Measurements from ENCODE around the gene PDE11A. TPM values are rescaled to one million over a fixed set of nuclear protein-coding genes. Genes with fewer than 3 reads are reported as not detected.

The PDE11A gene
- total RNA-seq, 1 experiment from 2014 or later = not detected

GRCh38 chr2:178005756-178006155 lies 66.8 kb downstream of the PDE11A start:
- Mint-ChIP-seq H3K27ac (ENCODE audit: low read depth, unreplicated experiment) (no peak overlapping the region), H3K4me3 (ENCODE audit: unreplicated experiment) (no peak overlapping the region), H3K36me3 (ENCODE audit: insufficient read depth, unreplicated experiment) (no peaks in the 10 kb centered on the region), H3K27me3 (ENCODE audit: insufficient read depth, unreplicated experiment) (no peaks in the 10 kb centered on the region), H3K4me1 (ENCODE audit: insufficient read depth, unreplicated experiment) (no peaks in the 10 kb centered on the region), H3K9me3 (ENCODE audit: unreplicated experiment) (no peaks in the 10 kb centered on the region)
- BruUV-seq (replicated peaks) = no TSS peak
- TF ChIP-seq CTCF (IDR thresholded peaks at IDR 0.05; ENCODE audit: unreplicated experiment) = no peak
- ChIA-PET CTCF (interaction anchor here (1.1 kb wide), 1 partner anchor 22 kb away, joined by 4 read pairs; no protein-coding TSS in a partner anchor), POLR2A (no interaction called here)
- intact Hi-C loops (cut with micrococcal nuclease) = no loop called here
- DNase-seq (ENCODE audit: unreplicated experiment) = no peak

- no TSS peak for BruUV-seq (replicated peaks)
- H3K9me3 Mint-ChIP-seq (ENCODE audit: unreplicated experiment) = no peaks in the 10 kb centered on the region
- H3K27ac Mint-ChIP-seq (ENCODE audit: low read depth, unreplicated experiment) = no peak overlapping the region
- H3K36me3 Mint-ChIP-seq (ENCODE audit: insufficient read depth, unreplicated experiment) = no peaks in the 10 kb centered on the region
- CTCF ChIA-PET = interaction anchor here (0.6 to 1.0 kb wide), 3 partner anchors 12 to 167 kb away, joined by 3 to 4 read pairs (median 3); no protein-coding TSS in a partner anchor
- POLR2A ChIA-PET = no interaction called here
- TF ChIP-seq CTCF (IDR thresholded peaks at IDR 0.05; ENCODE audit: unreplicated experiment) = no peak
- DNase-seq (ENCODE audit: unreplicated experiment) = no peak
- no peaks in the 10 kb centered on the region for H3K4me1 Mint-ChIP-seq (ENCODE audit: insufficient read depth, unreplicated experiment)
- no peaks in the 10 kb centered on the region for H3K27me3 Mint-ChIP-seq (ENCODE audit: insufficient read depth, unreplicated experiment)
- intact Hi-C loops (cut with micrococcal nuclease) = no loop called here
- H3K4me3 Mint-ChIP-seq (ENCODE audit: unreplicated experiment) = no peak overlapping the region
Measured at GRCh38 chr2:178002038-178002437, 70.5 kb downstream of the PDE11A start.

- Mint-ChIP-seq H3K27ac (ENCODE audit: low read depth, unreplicated experiment) (no peak overlapping the region), H3K4me3 (ENCODE audit: unreplicated experiment) (no peak overlapping the region), H3K27me3 (ENCODE audit: insufficient read depth, unreplicated experiment) (no peaks in the 10 kb centered on the region), H3K9me3 (ENCODE audit: unreplicated experiment) (no peaks in the 10 kb centered on the region), H3K36me3 (ENCODE audit: insufficient read depth, unreplicated experiment) (no peaks in the 10 kb centered on the region), H3K4me1 (ENCODE audit: insufficient read depth, unreplicated experiment) (no peaks in the 10 kb centered on the region)
- BruUV-seq (replicated peaks) = no TSS peak
- ChIA-PET CTCF (interaction anchor here (0.8 kb wide), 1 partner anchor 13 kb away, joined by 3 read pairs; no protein-coding TSS in a partner anchor), POLR2A (interaction anchor here (0.7 kb wide), 1 partner anchor 619 kb away, joined by 3 read pairs; no protein-coding TSS in a partner anchor)
- intact Hi-C loops (cut with micrococcal nuclease) = no loop called here
- TF ChIP-seq CTCF (IDR thresholded peaks at IDR 0.05; ENCODE audit: unreplicated experiment) = no peak
- DNase-seq (ENCODE audit: unreplicated experiment) = no peak
Measured at GRCh38 chr2:177998996-177999395, 73.6 kb downstream of the PDE11A start.

- Mint-ChIP-seq H3K27me3 (ENCODE audit: insufficient read depth, unreplicated experiment) (no peaks in the 10 kb centered on the region), H3K4me3 (ENCODE audit: unreplicated experiment) (no peak overlapping the region), H3K4me1 (ENCODE audit: insufficient read depth, unreplicated experiment) (no peaks in the 10 kb centered on the region), H3K36me3 (ENCODE audit: insufficient read depth, unreplicated experiment) (no peaks in the 10 kb centered on the region), H3K9me3 (ENCODE audit: unreplicated experiment) (no peaks in the 10 kb centered on the region), H3K27ac (ENCODE audit: low read depth, unreplicated experiment) (no peak overlapping the region)
- DNase-seq (ENCODE audit: unreplicated experiment) = no peak
- CTCF ChIA-PET = interaction anchor here (0.6 to 1.0 kb wide), 3 partner anchors 14 to 869 kb away, joined by 3 read pairs; no protein-coding TSS in a partner anchor
- no TSS peak for BruUV-seq (replicated peaks)
- TF ChIP-seq CTCF (IDR thresholded peaks at IDR 0.05; ENCODE audit: unreplicated experiment) = no peak
- POLR2A ChIA-PET = no interaction called here
- intact Hi-C loops (cut with micrococcal nuclease) = no loop called here
Measured at GRCh38 chr2:177998006-177998405, 74.6 kb downstream of the PDE11A start.

Data from MCF 10A (cell line).